Neural cell (in vitro differentiated cells): ENCODE data around the gene KCNG3. TPM values are rescaled to one million over a fixed set of nuclear protein-coding genes. Genes with fewer than 3 reads are reported as not detected.

Source experiments
- H2AFZ ChIP-seq: fragments of 200-600, 300-800 bp; sonication (generic), shearing (Covaris generic); 2 replicates; pipeline ENCODE4 v1.6.0; 2014; ENCODE audit warnings: low read depth, mild to moderate bottlenecking, antibody characterized with exemption, low read length, moderate library complexity
- H3F3A ChIP-seq: fragments of 200-600 bp; shearing (Covaris generic); 2 replicates; pipeline ENCODE4 v1.6.1; 2016; ENCODE audit warnings: mild to moderate bottlenecking, moderate library complexity, mixed read lengths, antibody characterized with exemption, low read length; ENCODE audit not compliant: insufficient read depth, poor library complexity, severe bottlenecking
- H3K27ac ChIP-seq: fragments of 200-600, 300-800 bp; sonication (generic), shearing (Covaris generic); 2 replicates; pipeline ENCODE4 v1.5.1; 2014; ENCODE audit warnings: mild to moderate bottlenecking, low read length, moderate library complexity
- H3K27me3 ChIP-seq: fragments of 300-800, 200-600 bp; sonication (generic), shearing (Covaris generic); 2 replicates; pipeline ENCODE4 v1.6.0; 2014; ENCODE audit warnings: mild to moderate bottlenecking, low read depth, low read length, moderate library complexity; ENCODE audit not compliant: insufficient read depth
- H3K36me3 ChIP-seq: fragments of 300-800, 200-600 bp; sonication (generic), shearing (Covaris generic); 2 replicates; pipeline ENCODE4 v1.5.1; 2014; ENCODE audit warnings: mild to moderate bottlenecking, antibody characterized with exemption, low read length, moderate library complexity; ENCODE audit not compliant: insufficient read depth
- H3K4me2 ChIP-seq: fragments of 300-800, 200-600 bp; sonication (generic), shearing (Covaris generic); 2 replicates; pipeline ENCODE4 v1.6.0; 2014; ENCODE audit warnings: mild to moderate bottlenecking, low read length
- H3K4me3 ChIP-seq: fragments of 300-800, 200-600 bp; sonication (generic), shearing (Covaris generic); 2 replicates; pipeline ENCODE4 v1.5.1; 2014; ENCODE audit warnings: mild to moderate bottlenecking, low read length, moderate library complexity
- H3K79me2 ChIP-seq: fragments of 200-600 bp; shearing (Covaris generic); replicated peaks from 2 replicates; pipeline ENCODE4 v1.6.0; 2014; ENCODE audit warnings: mild to moderate bottlenecking, low read length, moderate library complexity; ENCODE audit not compliant: insufficient read depth
- H3K9ac ChIP-seq: fragments of 300-800, 200-600 bp; sonication (generic), shearing (Covaris generic); 2 replicates; pipeline ENCODE4 v1.6.1; 2016; ENCODE audit warnings: mild to moderate bottlenecking, low read length, mixed read lengths
- H3K9me2 ChIP-seq: fragments of 200-600 bp; shearing (Covaris generic); 2 replicates; pipeline ENCODE4 v1.6.1; 2016; ENCODE audit warnings: mild to moderate bottlenecking, low read length, mixed read lengths; ENCODE audit not compliant: insufficient read depth
- H3K9me3 ChIP-seq: fragments of 200-600, 300-800 bp; sonication (generic), shearing (Covaris generic); 2 replicates; pipeline ENCODE4 v1.6.1; 2016; ENCODE audit warnings: mild to moderate bottlenecking, mixed run types, low read length, moderate library complexity, mixed read lengths
- H4K20me1 ChIP-seq: fragments of 200-600 bp; shearing (Covaris generic); 2 replicates; pipeline ENCODE4 v1.6.1; 2016; ENCODE audit warnings: mild to moderate bottlenecking, mixed run types; ENCODE audit not compliant: insufficient read depth
- CTCF ChIP-seq: fragments of 450-650 bp; IDR thresholded peaks from 2 replicates; pipeline ENCODE4 v1.5.1; 2014; ENCODE audit warnings: antibody characterized with exemption, mild to moderate bottlenecking, moderate library complexity; ENCODE audit not compliant: poor library complexity, severe bottlenecking
- EP300 ChIP-seq: fragments of 450-650 bp; conservative IDR thresholded peaks from 2 replicates; pipeline ENCODE4 v1.6.1; 2014; ENCODE audit warnings: antibody characterized with exemption, mild to moderate bottlenecking, moderate library complexity; ENCODE audit not compliant: poor library complexity, severe bottlenecking
- EZH2 ChIP-seq: fragments of 200-600, 300-800 bp; shearing (Covaris generic), sonication (generic); IDR thresholded peaks from 2 replicates; pipeline ENCODE4 v1.6.1; 2014; ENCODE audit warnings: antibody characterized with exemption, low read length, borderline replicate concordance, mild to moderate bottlenecking; ENCODE audit not compliant: insufficient read depth, poor library complexity, severe bottlenecking
- MXI1 ChIP-seq: fragments of 450-650 bp; conservative IDR thresholded peaks from 2 replicates; pipeline ENCODE4 v1.6.1; 2014; ENCODE audit warnings: antibody characterized with exemption, mild to moderate bottlenecking; ENCODE audit not compliant: poor library complexity, severe bottlenecking
- POLR2AphosphoS5 ChIP-seq: IDR thresholded peaks from 2 replicates; pipeline ENCODE4 v1.6.1; 2012
- RAD21 ChIP-seq: fragments of 450-650 bp; conservative IDR thresholded peaks from 2 replicates; pipeline ENCODE4 v1.6.1; 2014; ENCODE audit warnings: antibody characterized with exemption, mild to moderate bottlenecking, moderate library complexity
- REST ChIP-seq: IDR thresholded peaks from 2 replicates; pipeline ENCODE4 v1.6.1; 2012; ENCODE audit warnings: borderline replicate concordance
- SMC3 ChIP-seq: fragments of 450-650 bp; conservative IDR thresholded peaks from 2 replicates; pipeline ENCODE4 v1.6.1; 2014; ENCODE audit warnings: antibody characterized with exemption, mild to moderate bottlenecking, moderate library complexity; ENCODE audit not compliant: poor library complexity
- TAF1 ChIP-seq: IDR thresholded peaks from 2 replicates; pipeline ENCODE4 v1.6.1; 2012; ENCODE audit warnings: low read depth
- polyA minus RNA-seq: library from RNA; depleted of rRNA, polyadenylated mRNA; stranded (reverse); fragments of >200 nt; gene quantifications from 2 replicates; pipeline ENCODE4 v1.2.3, GENCODE V29; 2014
- polyA plus RNA-seq: library from polyadenylated mRNA; depleted of rRNA; stranded (reverse); fragments of >200 nt; gene quantifications from 2 replicates; pipeline ENCODE4 v1.2.3, GENCODE V29; 2014

The KCNG3 gene
- polyA plus RNA-seq = 0.74 and 1.1 TPM in 2 replicates
- polyA minus RNA-seq = 4.5 and 5.4 TPM in 2 replicates

- Histone ChIP-seq H3K27me3 (peaks cover 31% of the 10 kb centered on the region), H2AFZ (peak within 1 kb of the TSS; percentile 21), H3K79me2 (no peaks in the 10 kb centered on the region), H3K9me3 (no peaks in the 10 kb centered on the region), H3K9me2 (no peaks in the 10 kb centered on the region), H3K27ac (peak within 1 kb of the TSS; percentile 19), H3K9ac (peak within 1 kb of the TSS; percentile 60), H3K36me3 (no peaks in the 10 kb centered on the region), H3F3A (no peaks in the 10 kb centered on the region), H4K20me1 (no peaks in the 10 kb centered on the region), H3K4me2 (peak within 1 kb of the TSS; percentile 74), H3K4me3 (peak within 1 kb of the TSS; percentile 93)
- no peak for TF ChIP-seq EZH2
- no peak for TF ChIP-seq MXI1
- TF ChIP-seq EP300 = no peak
- no peak for TF ChIP-seq TAF1
- TF ChIP-seq REST = no peak
- TF ChIP-seq SMC3 = no peak
- TF ChIP-seq POLR2AphosphoS5 = no peak
- TF ChIP-seq CTCF = no peak
- no peak for TF ChIP-seq RAD21
These were observed at the start of gene KCNG3 for GRCh38 chr2:42493468-42494354. KCNG3 (minus strand) TSS chr2:42493982; CDS start chr2:42493501, 481 bp downstream.

- Histone ChIP-seq H3K4me2 (no peak overlapping the region), H2AFZ (no peak overlapping the region), H3K4me3 (no peak overlapping the region), H3F3A (no peaks in the 10 kb centered on the region), H3K27ac (no peak overlapping the region), H3K9ac (no peak overlapping the region), H4K20me1 (no peaks in the 10 kb centered on the region), H3K9me2 (no peaks in the 10 kb centered on the region), H3K27me3 (no peaks in the 10 kb centered on the region), H3K36me3 (no peaks in the 10 kb centered on the region), H3K9me3 (no peaks in the 10 kb centered on the region), H3K79me2 (no peaks in the 10 kb centered on the region)
- no peak for TF ChIP-seq POLR2AphosphoS5
- no peak for TF ChIP-seq RAD21
- no peak for TF ChIP-seq SMC3
- TF ChIP-seq EP300 = no peak
- no peak for TF ChIP-seq TAF1
- TF ChIP-seq EZH2 = no peak
- no peak for TF ChIP-seq MXI1
- no peak for TF ChIP-seq REST
- no peak for TF ChIP-seq CTCF
These were observed 49.1 kb upstream of the KCNG3 start for GRCh38 chr2:42542871-42543270.
